Esophagus (tissue), 2 donors: ENCODE data around the gene SDC3. TPM values are rescaled to one million over a fixed set of nuclear protein-coding genes. Genes with fewer than 3 reads are reported as not detected.

Source experiments
- H3K27ac ChIP-seq, 2 donors: one replicate each; pipeline ENCODE4 v1.5.1; 2013; ENCODE audit warnings: low read depth in 2 of 2, mild to moderate bottlenecking in 2 of 2, inconsistent platforms in 1 of 2, low read length in 1 of 2, moderate library complexity in 1 of 2
- H3K27me3 ChIP-seq, 2 donors: one replicate each; pipeline ENCODE4 v1.6.1; 2013; ENCODE audit warnings: low read length in 2 of 2, control low read depth in 1 of 2, mild to moderate bottlenecking in 1 of 2; ENCODE audit not compliant: insufficient read depth in 2 of 2, control insufficient read depth in 1 of 2
- H3K36me3 ChIP-seq, 2 donors: one replicate each; pipeline ENCODE4 v1.6.1; 2013; ENCODE audit warnings: low read length in 1 of 2; ENCODE audit not compliant: control insufficient read depth in 2 of 2, insufficient read depth in 2 of 2
- H3K4me1 ChIP-seq, 2 donors: one replicate each; pipeline ENCODE4 v1.6.1; 2013; ENCODE audit warnings: low read length in 1 of 2; ENCODE audit not compliant: control insufficient read depth in 2 of 2, insufficient read depth in 2 of 2
- H3K4me3 ChIP-seq, 2 donors: one replicate each; pipeline ENCODE4 v1.5.1; 2013; ENCODE audit warnings: low read length in 2 of 2, mild to moderate bottlenecking in 2 of 2, low read depth in 1 of 2, moderate library complexity in 1 of 2
- H3K9me3 ChIP-seq, 2 donors: one replicate each; pipeline ENCODE4 v1.6.1; 2013; ENCODE audit warnings: mild to moderate bottlenecking in 2 of 2, low read depth in 1 of 2, low read length in 1 of 2, moderate library complexity in 1 of 2; ENCODE audit not compliant: control insufficient read depth in 2 of 2, insufficient read depth in 1 of 2
- WGBS, 2 donors: extraction: QIAGEN DNeasy Blood & Tissue Kit; methylation state at CpG; one replicate each; pipeline ENCODE4 v1.1.7; 2013; 5-methylcytosine and 5-hydroxymethylcytosine counted together
- polyA plus RNA-seq, 2 donors: library from polyadenylated mRNA; stranded (reverse); fragments of 200-250 nt; gene quantifications; one replicate each; pipeline ENCODE4 v1.2.3, GENCODE V29; 2013
- donor health status: healthy with polysubstance abuse.
- donor health status: Bipolar disorder and iron deficiency.

SDC3 gene
- polyA plus RNA-seq, 2 donors = 4.3 to 4.8 TPM

GRCh38 chr1:30929944-30930525 is 21.5 kb upstream of the SDC3 start:
- Histone ChIP-seq H3K4me3 (no peak overlapping the region), H3K27me3 (no peaks in the 10 kb centered on the region), H3K36me3 (peaks cover 15 to 18% of the 10 kb centered on the region in 2 donors), H3K4me1 (peaks cover 0 to 2% of the 10 kb centered on the region in 2 donors), H3K27ac (no peak overlapping the region), H3K9me3 (no peaks in the 10 kb centered on the region)
- 73 to 78% methylated on average over 8 of the region's 8 CpGs for WGBS, 2 donors

GRCh38 chr1:30929135-30929889 is 20.8 kb upstream of the SDC3 start:
- no peaks in the 10 kb centered on the region for H3K27me3 ChIP-seq
- 50 to 53% methylated on average over 6 of the region's 6 CpGs for WGBS, 2 donors
- H3K9me3 ChIP-seq = no peaks in the 10 kb centered on the region
- peaks cover 9 to 13% of the 10 kb centered on the region in 2 donors for H3K36me3 ChIP-seq
- no peak overlapping the region for H3K4me3 ChIP-seq
- H3K4me1 ChIP-seq = peaks cover 0 to 2% of the 10 kb centered on the region in 2 donors
- no peak overlapping the region for H3K27ac ChIP-seq

- no peak overlapping the region for H3K27ac ChIP-seq
- 75 to 78% methylated on average over 2 of the region's 2 CpGs for WGBS, 2 donors
- peaks cover 4 to 11% of the 10 kb centered on the region in 2 donors for H3K36me3 ChIP-seq
- H3K27me3 ChIP-seq = no peaks in the 10 kb centered on the region
- peaks cover 0 to 2% of the 10 kb centered on the region in 2 donors for H3K4me1 ChIP-seq
- H3K9me3 ChIP-seq = no peaks in the 10 kb centered on the region
- no peak overlapping the region for H3K4me3 ChIP-seq
Observed at GRCh38 chr1:30928789-30929134, 20.2 kb upstream of the SDC3 start.

GRCh38 chr1:30928171-30928570 is 19.6 kb upstream of the SDC3 start:
- Histone ChIP-seq H3K4me1 (peaks cover 0 to 2% of the 10 kb centered on the region in 2 donors), H3K9me3 (no peaks in the 10 kb centered on the region), H3K36me3 (peaks cover 4 to 7% of the 10 kb centered on the region in 2 donors), H3K4me3 (no peak overlapping the region), H3K27me3 (no peaks in the 10 kb centered on the region), H3K27ac (no peak overlapping the region)
- WGBS, 2 donors = 66 to 78% methylated on average over 7 of the region's 7 CpGs

- H3K4me1 ChIP-seq = peaks cover 0 to 2% of the 10 kb centered on the region in 2 donors
- H3K4me3 ChIP-seq = no peak overlapping the region
- H3K27me3 ChIP-seq = no peaks in the 10 kb centered on the region
- no peaks in the 10 kb centered on the region for H3K9me3 ChIP-seq
- 63 to 78% methylated on average over 3 of the region's 3 CpGs for WGBS, 2 donors
- H3K27ac ChIP-seq = no peak overlapping the region
- peaks cover 4% of the 10 kb centered on the region in 2 donors for H3K36me3 ChIP-seq
Observed at GRCh38 chr1:30927448-30927847, 18.9 kb upstream of the SDC3 start.

GRCh38 chr1:30923597-30923996 is 15.0 kb upstream of the SDC3 start:
- no peak overlapping the region for H3K27ac ChIP-seq
- no peaks in the 10 kb centered on the region for H3K9me3 ChIP-seq
- H3K4me1 ChIP-seq = no peaks in the 10 kb centered on the region
- H3K4me3 ChIP-seq = no peak overlapping the region
- H3K36me3 ChIP-seq = no peaks in the 10 kb centered on the region
- H3K27me3 ChIP-seq = no peaks in the 10 kb centered on the region
- WGBS, 2 donors = 80 to 83% methylated on average over 1 of the region's 1 CpG

- Histone ChIP-seq H3K27me3 (no peaks in the 10 kb centered on the region), H3K9me3 (no peaks in the 10 kb centered on the region), H3K4me1 (no peaks in the 10 kb centered on the region), H3K27ac (no peak overlapping the region), H3K36me3 (no peaks in the 10 kb centered on the region), H3K4me3 (no peak overlapping the region)
- WGBS, 2 donors = 51 to 73% methylated on average over 7 of the region's 7 CpGs
Observed at GRCh38 chr1:30920827-30921226, 12.3 kb upstream of the SDC3 start.

- Histone ChIP-seq H3K9me3 (no peaks in the 10 kb centered on the region), H3K4me1 (no peaks in the 10 kb centered on the region), H3K27me3 (no peaks in the 10 kb centered on the region), H3K4me3 (no peak overlapping the region), H3K36me3 (no peaks in the 10 kb centered on the region), H3K27ac (no peak overlapping the region)
- 69 to 72% methylated on average over 10 of the region's 10 CpGs for WGBS, 2 donors
Observed at GRCh38 chr1:30919025-30919881, 10.7 kb upstream of the SDC3 start.

GRCh38 chr1:30916296-30916695 is 7.7 kb upstream of the SDC3 start:
- H3K4me3 ChIP-seq = no peak overlapping the region
- no peaks in the 10 kb centered on the region for H3K9me3 ChIP-seq
- 80 to 83% methylated on average over 12 of the region's 12 CpGs for WGBS, 2 donors
- H3K27ac ChIP-seq = no peak overlapping the region
- no peaks in the 10 kb centered on the region for H3K27me3 ChIP-seq
- no peaks in the 10 kb centered on the region for H3K4me1 ChIP-seq
- no peaks in the 10 kb centered on the region for H3K36me3 ChIP-seq
